HCT116 (cell line): ENCODE data around the gene CCDC92B. TPM values are rescaled to one million over a fixed set of nuclear protein-coding genes. Genes with fewer than 3 reads are reported as not detected.

Experiments
- ATAC-seq: fragments of 200-7000 bp; cut with Tn5 transposase; 2 replicates; pipeline ENCODE4 v1.9.1; 2020; ENCODE audit warnings: mild to moderate bottlenecking, moderate library complexity
- BruUV-seq: library from RNA; stranded (reverse); fragments of 400-500 nt; replicated peaks from 2 replicates; lab custom pipeline; 2021; lab: Mats Ljungman, UMichigan
- CTCF ChIA-PET: fragments of 300-600 bp; sonication (Branson Sonifier 250); formaldehyde crosslinking; loops from one replicate; lab custom pipeline; 2021; ENCODE audit warnings: antibody characterized with exemption; lab: Charles Lee
- POLR2A ChIA-PET: fragments of 300-600, 350-600 bp; sonication (Branson Sonifier 250); formaldehyde crosslinking; loops from one replicate; lab custom pipeline; 2021; ENCODE audit warnings: antibody characterized with exemption; lab: Charles Lee
- RAD21 ChIA-PET, 2 experiments: fragments of 300-600 bp; sonication (Branson Sonifier 250); formaldehyde crosslinking; loops; one replicate each; lab custom pipeline; 2023; ENCODE audit warnings: low total read pairs in 2 of 2; ENCODE audit not compliant: uncharacterized antibody in 2 of 2, unreplicated experiment in 2 of 2, low non-redundant PET in 1 of 2; lab: Charles Lee
- DNase-seq: peaks from one replicate; pipeline ENCODE4 v3.0.0-alpha.2; 2010; ENCODE audit warnings: low read depth, low spot score
- H2AFZ ChIP-seq: fragments of 200-600 bp; shearing (Covaris generic), sonication (generic); 2 replicates; pipeline ENCODE4 v1.6.1; 2017; ENCODE audit warnings: low read depth, mixed run types, mixed read lengths, antibody characterized with exemption, low read length; ENCODE audit not compliant: poor library complexity, severe bottlenecking
- H3K27ac ChIP-seq: 2 replicates; pipeline ENCODE4 v1.5.1; 2012; ENCODE audit warnings: low read depth, low read length
- H3K27me3 ChIP-seq: fragments of 200-600 bp; sonication (generic); 2 replicates; pipeline ENCODE4 v1.6.1; 2016; ENCODE audit warnings: mixed run types, low read length, mixed read lengths; ENCODE audit not compliant: insufficient read depth
- H3K36me3 ChIP-seq, 2 experiments: fragments of 200-500 bp in 1 of 2; fragments of 200-600 bp in 1 of 2; sonication (Bioruptor generic) in 1 of 2; sonication (generic) in 1 of 2; 2 replicates each; pipeline versions ENCODE4 v1.5.1 to v1.6.1; 2014 to 2016; ENCODE audit warnings: low read length in 2 of 2, inconsistent platforms in 1 of 2, mixed read lengths in 1 of 2, mixed run types in 1 of 2; ENCODE audit not compliant: insufficient read depth in 2 of 2, control insufficient read depth in 1 of 2
- H3K4me1 ChIP-seq, 2 experiments: fragments of 200-600 bp in 1 of 2; sonication (generic) in 1 of 2; 2 replicates each; pipeline versions ENCODE4 v1.5.1 to v1.6.1; 2012 to 2017; ENCODE audit warnings: low read length in 2 of 2, inconsistent platforms in 1 of 2, mild to moderate bottlenecking in 1 of 2, mixed read lengths in 1 of 2, mixed run types in 1 of 2, moderate library complexity in 1 of 2; ENCODE audit not compliant: insufficient read depth in 2 of 2, control insufficient read depth in 1 of 2
- H3K4me2 ChIP-seq: fragments of 200-600 bp; sonication (generic); 2 replicates; pipeline ENCODE4 v1.6.1; 2017; ENCODE audit warnings: mixed run types, low read length, mixed read lengths
- H3K4me3 ChIP-seq, 2 experiments: fragments of 200-600 bp in 1 of 2; sonication (generic) in 1 of 2; replicated peaks in 1 of 2; 2 replicates each; pipeline ENCODE4 v1.5.1; 2011 to 2016; ENCODE audit warnings: low read length in 2 of 2, control low read depth in 1 of 2, low read depth in 1 of 2, mild to moderate bottlenecking in 1 of 2, mixed read lengths in 1 of 2, mixed run types in 1 of 2
- H3K79me2 ChIP-seq: fragments of 200-600 bp; sonication (generic); 2 replicates; pipeline ENCODE4 v1.6.1; 2017; ENCODE audit warnings: mild to moderate bottlenecking, mixed run types, low read length, moderate library complexity, mixed read lengths; ENCODE audit not compliant: insufficient read depth
- H3K9ac ChIP-seq: fragments of 200-600 bp; sonication (generic); 2 replicates; pipeline ENCODE4 v1.6.1; 2016; ENCODE audit warnings: low read length, mixed read lengths
- H3K9me2 ChIP-seq: fragments of 200-600 bp; sonication (generic), shearing (Covaris generic); 2 replicates; pipeline ENCODE4 v1.6.1; 2017; ENCODE audit warnings: mixed run types, mild to moderate bottlenecking, moderate library complexity; ENCODE audit not compliant: insufficient read depth
- H3K9me3 ChIP-seq, 2 experiments: fragments of 200-500 bp in 1 of 2; fragments of 200-600 bp in 1 of 2; sonication (Bioruptor generic) in 1 of 2; sonication (generic) in 1 of 2; 2 replicates each; pipeline ENCODE4 v1.6.1; 2014 to 2017; ENCODE audit warnings: low read length in 2 of 2, mixed read lengths in 2 of 2, inconsistent platforms in 1 of 2, low read depth in 1 of 2, mild to moderate bottlenecking in 1 of 2, mixed run types in 1 of 2, moderate library complexity in 1 of 2; ENCODE audit not compliant: control insufficient read depth in 1 of 2, insufficient read depth in 1 of 2
- H4K20me1 ChIP-seq: fragments of 200-600 bp; sonication (generic), shearing (Covaris generic); 2 replicates; pipeline ENCODE4 v1.6.1; 2017; ENCODE audit warnings: mixed run types, mild to moderate bottlenecking, moderate library complexity; ENCODE audit not compliant: insufficient read depth
- CBX3 ChIP-seq: IDR thresholded peaks from 2 replicates; pipeline ENCODE4 v1.6.1; 2012; ENCODE audit warnings: low read depth
- EGR1 ChIP-seq: IDR thresholded peaks from 2 replicates; pipeline ENCODE4 v1.6.1; 2012; ENCODE audit warnings: low read depth
- ELF1 ChIP-seq: IDR thresholded peaks from 2 replicates; pipeline ENCODE4 v1.6.1; 2012; ENCODE audit warnings: low read depth, borderline replicate concordance
- EZH2 ChIP-seq: fragments of 200-600 bp; sonication (generic); IDR thresholded peaks from 2 replicates; pipeline ENCODE4 v1.6.1; 2017; ENCODE audit warnings: antibody characterized with exemption, mixed run types
- EZH2phosphoT487 ChIP-seq: fragments of 200-600 bp; IDR thresholded peaks from 2 replicates; pipeline ENCODE4 v1.6.1; 2018; ENCODE audit warnings: antibody characterized with exemption, borderline replicate concordance
- JUND ChIP-seq: IDR thresholded peaks from 2 replicates; pipeline ENCODE4 v1.6.1; 2012
- POLR2AphosphoS5 ChIP-seq: IDR thresholded peaks from 2 replicates; pipeline ENCODE4 v1.6.1; 2011; ENCODE audit warnings: mild to moderate bottlenecking, low read depth, low read length, moderate library complexity
- RAD21 ChIP-seq: IDR thresholded peaks from 2 replicates; pipeline ENCODE4 v1.6.1; 2012; ENCODE audit warnings: low read depth, mild to moderate bottlenecking
- SIN3A ChIP-seq: IDR thresholded peaks from 2 replicates; pipeline ENCODE4 v1.6.1; 2012; ENCODE audit warnings: low read depth
- SP1 ChIP-seq: IDR thresholded peaks from 2 replicates; pipeline ENCODE4 v1.6.1; 2012; ENCODE audit warnings: low read depth
- SRF ChIP-seq: IDR thresholded peaks from 2 replicates; pipeline ENCODE4 v1.6.1; 2012; ENCODE audit warnings: low read depth
- ZFX ChIP-seq: fragments of 450-650 bp; IDR thresholded peaks from 2 replicates; pipeline ENCODE4 v1.6.1; 2017
- ZNF274 ChIP-seq: fragments of 200-500 bp; sonication (Bioruptor generic); IDR thresholded peaks from 2 replicates; pipeline ENCODE4 v1.6.1; 2014; ENCODE audit warnings: mild to moderate bottlenecking, low read depth, low read length, inconsistent platforms
- intact Hi-C: fragments of 100-400 bp; cut with micrococcal nuclease; formaldehyde crosslinking; loops from 2 replicates; pipeline ENCODE4 v1.10.0; 2022
- total RNA-seq: library from RNA; stranded (reverse); gene quantifications from one replicate; pipeline ENCODE4 v1.2.1, GENCODE V29; 2021; ENCODE audit not compliant: unreplicated experiment
- TF ChIP-seq, protein P1 (sequence below): IDR thresholded peaks from 2 replicates; pipeline ENCODE4 v1.6.1; 2011; ENCODE audit warnings: mild to moderate bottlenecking, low read length, moderate library complexity; ENCODE audit not compliant: insufficient replicate concordance; ENCODE audit errors: extremely low read depth
- TF ChIP-seq, protein P2 (sequence below), 3 experiments: fragments of 200-600 bp in 1 of 3; sonication (generic) in 1 of 3; IDR thresholded peaks in 2 of 3; conservative IDR thresholded peaks in 1 of 3; 2 replicates each; pipeline ENCODE4 v1.5.1; 2012 to 2017; ENCODE audit warnings: low read depth in 2 of 3, low read length in 2 of 3, antibody characterized with exemption in 1 of 3, borderline replicate concordance in 1 of 3, control low read depth in 1 of 3, mild to moderate bottlenecking in 1 of 3, mixed read lengths in 1 of 3, mixed run types in 1 of 3, moderate library complexity in 1 of 3; ENCODE audit not compliant: insufficient read depth in 1 of 3
- TF ChIP-seq, protein P3 (sequence below): IDR thresholded peaks from 2 replicates; pipeline ENCODE4 v1.6.1; 2012
- TF ChIP-seq, protein P4 (sequence below): IDR thresholded peaks from 2 replicates; pipeline ENCODE4 v1.6.1; 2012

CCDC92B gene
- total RNA-seq, 1 experiment from 2014 or later: 0.17 TPM

DNA sequence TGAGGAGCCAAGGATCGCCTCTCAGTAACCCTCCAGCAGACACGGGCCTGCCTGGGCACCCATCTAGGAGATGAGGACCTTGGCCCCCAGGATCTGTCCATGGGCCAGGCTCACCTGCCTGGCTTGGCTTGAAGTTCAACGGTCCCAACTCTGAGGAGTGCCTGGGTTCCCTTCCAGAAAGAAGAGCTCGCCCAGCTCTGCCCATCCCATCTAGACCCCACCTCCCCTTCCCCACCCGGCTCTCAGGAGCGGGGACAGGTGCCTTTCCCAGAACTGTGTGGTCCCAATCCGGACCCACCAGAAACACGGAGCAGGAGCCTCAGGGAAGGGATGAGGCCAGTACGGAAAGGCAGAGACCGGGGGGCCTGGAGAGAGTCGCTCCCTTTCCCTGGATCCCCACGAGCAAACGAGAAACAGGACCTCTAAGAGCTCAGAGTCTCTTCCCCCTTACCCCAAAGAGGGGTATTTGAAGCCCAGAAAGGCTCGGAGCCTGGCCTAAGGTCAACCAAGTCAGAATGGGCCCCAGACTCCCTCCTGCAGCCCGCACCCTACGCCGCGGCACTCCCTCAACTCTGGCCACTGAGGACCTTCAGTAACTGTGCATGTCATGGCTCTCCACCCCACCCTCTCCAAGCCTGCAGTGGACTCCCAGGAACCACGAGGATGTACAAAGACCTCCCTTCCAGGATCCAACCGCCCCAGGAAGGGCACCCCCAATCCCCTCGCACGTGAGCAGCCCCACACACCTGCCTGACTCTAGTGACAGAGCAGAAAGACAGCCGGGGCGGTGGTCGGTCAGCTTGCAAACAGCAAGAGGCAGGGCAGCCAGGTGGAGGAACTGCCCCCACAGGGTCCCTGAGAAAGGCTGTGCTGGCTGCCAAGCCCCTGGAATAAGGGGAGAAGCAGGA lies 43.3 kb downstream of the CCDC92B start:
- no peak for TF ChIP-seq CBX3
- no peak for TF ChIP-seq EZH2phosphoT487
- no peak for TF ChIP-seq RAD21
- TF ChIP-seq, protein P1, sequence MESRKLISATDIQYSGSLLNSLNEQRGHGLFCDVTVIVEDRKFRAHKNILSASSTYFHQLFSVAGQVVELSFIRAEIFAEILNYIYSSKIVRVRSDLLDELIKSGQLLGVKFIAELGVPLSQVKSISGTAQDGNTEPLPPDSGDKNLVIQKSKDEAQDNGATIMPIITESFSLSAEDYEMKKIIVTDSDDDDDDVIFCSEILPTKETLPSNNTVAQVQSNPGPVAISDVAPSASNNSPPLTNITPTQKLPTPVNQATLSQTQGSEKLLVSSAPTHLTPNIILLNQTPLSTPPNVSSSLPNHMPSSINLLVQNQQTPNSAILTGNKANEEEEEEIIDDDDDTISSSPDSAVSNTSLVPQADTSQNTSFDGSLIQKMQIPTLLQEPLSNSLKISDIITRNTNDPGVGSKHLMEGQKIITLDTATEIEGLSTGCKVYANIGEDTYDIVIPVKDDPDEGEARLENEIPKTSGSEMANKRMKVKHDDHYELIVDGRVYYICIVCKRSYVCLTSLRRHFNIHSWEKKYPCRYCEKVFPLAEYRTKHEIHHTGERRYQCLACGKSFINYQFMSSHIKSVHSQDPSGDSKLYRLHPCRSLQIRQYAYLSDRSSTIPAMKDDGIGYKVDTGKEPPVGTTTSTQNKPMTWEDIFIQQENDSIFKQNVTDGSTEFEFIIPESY: no peak
- TF ChIP-seq ELF1: no peak
- TF ChIP-seq POLR2AphosphoS5: no peak
- TF ChIP-seq SRF: no peak
- TF ChIP-seq SP1: no peak
- TF ChIP-seq EZH2: no peak
- TF ChIP-seq, protein P2, sequence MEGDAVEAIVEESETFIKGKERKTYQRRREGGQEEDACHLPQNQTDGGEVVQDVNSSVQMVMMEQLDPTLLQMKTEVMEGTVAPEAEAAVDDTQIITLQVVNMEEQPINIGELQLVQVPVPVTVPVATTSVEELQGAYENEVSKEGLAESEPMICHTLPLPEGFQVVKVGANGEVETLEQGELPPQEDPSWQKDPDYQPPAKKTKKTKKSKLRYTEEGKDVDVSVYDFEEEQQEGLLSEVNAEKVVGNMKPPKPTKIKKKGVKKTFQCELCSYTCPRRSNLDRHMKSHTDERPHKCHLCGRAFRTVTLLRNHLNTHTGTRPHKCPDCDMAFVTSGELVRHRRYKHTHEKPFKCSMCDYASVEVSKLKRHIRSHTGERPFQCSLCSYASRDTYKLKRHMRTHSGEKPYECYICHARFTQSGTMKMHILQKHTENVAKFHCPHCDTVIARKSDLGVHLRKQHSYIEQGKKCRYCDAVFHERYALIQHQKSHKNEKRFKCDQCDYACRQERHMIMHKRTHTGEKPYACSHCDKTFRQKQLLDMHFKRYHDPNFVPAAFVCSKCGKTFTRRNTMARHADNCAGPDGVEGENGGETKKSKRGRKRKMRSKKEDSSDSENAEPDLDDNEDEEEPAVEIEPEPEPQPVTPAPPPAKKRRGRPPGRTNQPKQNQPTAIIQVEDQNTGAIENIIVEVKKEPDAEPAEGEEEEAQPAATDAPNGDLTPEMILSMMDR (IDR thresholded peaks at IDR 0.05 in 2 of 3, conservative IDR thresholded peaks at IDR 0.05 in 1 of 3; ENCODE audit: borderline replicate concordance in 1 of 3, insufficient read depth in 1 of 3, low read depth in 2 of 3, low read length in 2 of 3): no peak
- TF ChIP-seq JUND: no peak
- no peak for TF ChIP-seq EGR1
- TF ChIP-seq, protein P3, sequence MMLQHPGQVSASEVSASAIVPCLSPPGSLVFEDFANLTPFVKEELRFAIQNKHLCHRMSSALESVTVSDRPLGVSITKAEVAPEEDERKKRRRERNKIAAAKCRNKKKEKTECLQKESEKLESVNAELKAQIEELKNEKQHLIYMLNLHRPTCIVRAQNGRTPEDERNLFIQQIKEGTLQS: no peak
- TF ChIP-seq ZNF274: no peak
- TF ChIP-seq ZFX: no peak
- no peak for TF ChIP-seq SIN3A
- TF ChIP-seq, protein P4, sequence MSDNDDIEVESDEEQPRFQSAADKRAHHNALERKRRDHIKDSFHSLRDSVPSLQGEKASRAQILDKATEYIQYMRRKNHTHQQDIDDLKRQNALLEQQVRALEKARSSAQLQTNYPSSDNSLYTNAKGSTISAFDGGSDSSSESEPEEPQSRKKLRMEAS: no peak
- Histone ChIP-seq H3K9me3 (no peaks in the 10 kb centered on the region), H2AFZ (no peak overlapping the region), H3K36me3 (peaks cover 14 to 34% of the 10 kb centered on the region in 2 experiments; a peak in 3 of 4 replicates), H3K4me3 (no peak overlapping the region), H3K27ac (no peak overlapping the region; the same call in 1 of the 2 replicates), H4K20me1 (peaks cover 17% of the 10 kb centered on the region; the same call in 1 of the 2 replicates), H3K79me2 (peaks cover 80% of the 10 kb centered on the region), H3K9ac (no peak overlapping the region), H3K9me2 (no peaks in the 10 kb centered on the region), H3K4me2 (no peak overlapping the region), H3K4me1 (peaks cover 18 to 32% of the 10 kb centered on the region in 2 experiments), H3K27me3 (no peaks in the 10 kb centered on the region)
- DNase-seq (no peak), ATAC-seq (no peak)
- no TSS peak for BruUV-seq
- intact Hi-C loops: no loop called here
- CTCF ChIA-PET: no interaction called here
- POLR2A ChIA-PET: no interaction called here
- RAD21 ChIA-PET: no interaction called here
